ENCODE data around the gene WBP11. TPM values are rescaled to one million over a fixed set of nuclear protein-coding genes. Genes with fewer than 3 reads are reported as not detected.

Gene WBP11
- 100 to 1,000 TPM in 1 of 2 donors, 10 to 100 TPM in 1; 95.5 to 120 TPM for total RNA-seq

DNA sequence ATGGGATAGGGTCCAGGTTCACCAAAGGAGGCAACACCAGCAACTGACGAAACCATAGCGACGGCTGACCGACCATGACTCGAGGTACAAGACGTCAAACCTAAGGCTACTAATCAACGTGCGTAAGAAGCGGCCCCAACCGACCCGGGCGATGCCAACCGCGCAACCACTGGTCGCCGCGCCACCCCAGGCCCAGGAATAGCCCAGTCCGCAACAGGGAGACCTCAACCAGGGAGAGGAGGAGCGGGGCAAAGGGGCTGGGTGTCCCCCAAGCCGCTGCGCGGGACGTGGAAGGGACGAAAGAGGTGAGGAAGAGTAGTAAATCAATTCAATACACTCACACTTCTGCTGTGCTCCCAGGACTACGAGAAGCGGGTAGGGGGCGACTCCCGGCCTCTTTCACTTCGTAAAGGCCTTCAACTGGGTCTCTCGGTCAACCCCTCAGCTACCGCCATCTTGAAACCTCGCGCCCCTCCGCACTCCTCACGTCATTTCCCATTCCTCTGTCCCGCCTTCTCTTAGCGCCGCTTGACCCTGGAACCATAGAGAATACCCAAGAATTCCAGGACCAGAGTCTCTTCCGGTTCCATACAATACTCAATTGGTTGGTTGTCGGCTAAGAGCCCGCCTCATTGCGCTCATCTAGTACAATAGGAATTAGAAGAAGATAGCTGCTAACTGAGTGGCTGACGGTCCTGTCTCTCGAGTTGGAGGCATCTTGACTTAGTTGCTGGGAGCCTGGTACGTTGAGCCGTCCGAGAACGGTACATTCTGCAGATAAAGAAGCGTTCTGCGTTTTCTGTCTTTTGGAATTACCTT, at the start of gene WBP11, which contains the start of gene C12orf60:
Gene WBP11, minus strand, starts transcription at position 468 of the 819 bp plus-strand sequence. CDS start 2,095 bp downstream, outside the sequence.
Gene C12orf60, plus strand, starts transcription at position 660 of the 819 bp plus-strand sequence. CDS start 19,266 bp downstream, outside the sequence.
- H3K27ac Mint-ChIP-seq, result no peak within 1 kb of the TSS
- H3K9me3 Mint-ChIP-seq, result no peaks in the 10 kb centered on the region
- ATAC-seq (peak; percentile 98 to 99), DNase-seq (ENCODE audit: low spot score in 2 of 2) (peak; percentile 79 to 88)
- peaks cover 6 to 17% of the 10 kb centered on the region in 2 donors for H3K36me3 Mint-ChIP-seq

DNA sequence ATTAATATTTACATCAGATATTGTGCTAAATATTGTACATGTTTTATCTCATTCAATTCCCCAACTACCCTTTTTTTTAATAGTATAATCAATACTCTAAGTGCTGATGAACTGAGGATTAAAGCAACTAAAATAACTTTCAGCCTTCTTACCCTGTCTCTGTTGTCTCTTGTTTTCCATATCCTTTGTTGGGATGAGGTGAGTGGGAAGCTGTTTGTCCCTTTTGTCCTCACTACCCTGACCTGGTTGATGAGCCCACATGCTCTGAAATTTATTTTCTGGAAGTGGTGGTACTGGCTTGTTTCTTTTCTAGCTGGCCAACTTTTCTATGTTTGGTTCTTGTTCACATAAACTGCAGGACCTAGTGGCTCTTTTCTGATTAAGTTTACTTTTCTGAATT, 49.6 kb upstream of the WBP11 start:
- no peak overlapping the region for H3K27ac Mint-ChIP-seq
- no peaks in the 10 kb centered on the region for H3K36me3 Mint-ChIP-seq
- H3K9me3 Mint-ChIP-seq, result peaks cover 0 to 11% of the 10 kb centered on the region in 2 donors
- ATAC-seq, result no peak
- no peak for DNase-seq (ENCODE audit: low spot score in 2 of 2)

DNA sequence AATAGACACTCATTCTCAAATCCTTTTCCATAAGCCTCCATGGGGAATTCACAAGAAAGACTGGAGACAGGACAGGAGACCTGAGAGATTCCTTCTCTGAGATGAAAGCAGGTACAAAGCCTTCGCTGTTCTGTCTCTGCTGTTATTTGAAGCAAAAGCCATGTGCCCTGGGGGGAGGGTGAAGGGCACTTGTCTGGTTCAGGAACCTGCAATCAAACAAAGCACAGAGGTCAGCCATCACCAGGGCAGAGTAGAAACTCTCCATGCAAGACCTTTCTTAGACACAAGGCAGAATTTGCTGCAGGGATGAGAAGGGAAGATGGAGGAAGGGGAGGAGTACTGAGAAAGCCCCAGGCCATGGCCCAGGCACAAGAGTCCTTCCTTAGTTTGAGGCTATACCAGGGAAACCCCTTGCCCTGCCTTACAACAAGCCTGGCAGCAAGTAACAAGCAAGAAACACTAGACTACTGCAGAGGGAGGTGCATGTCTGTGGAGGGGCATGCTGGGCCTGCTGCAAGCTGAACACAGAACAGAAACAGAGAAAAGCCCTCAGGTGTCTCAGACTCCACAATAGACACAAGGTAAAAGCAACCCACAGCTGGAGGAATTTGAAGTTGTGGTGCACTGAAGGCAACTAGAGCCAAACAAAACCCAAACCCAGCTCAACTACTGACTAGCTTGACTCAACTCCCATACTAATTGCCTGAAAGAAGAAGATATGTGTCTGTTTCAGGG, 47.8 kb upstream of the WBP11 start:
- ATAC-seq (no peak), DNase-seq (ENCODE audit: low spot score in 2 of 2) (no peak)
- H3K36me3 Mint-ChIP-seq, result no peaks in the 10 kb centered on the region
- H3K9me3 Mint-ChIP-seq, result peaks cover 0 to under 1% of the 10 kb centered on the region in 2 donors
- H3K27ac Mint-ChIP-seq, result no peak overlapping the region

DNA sequence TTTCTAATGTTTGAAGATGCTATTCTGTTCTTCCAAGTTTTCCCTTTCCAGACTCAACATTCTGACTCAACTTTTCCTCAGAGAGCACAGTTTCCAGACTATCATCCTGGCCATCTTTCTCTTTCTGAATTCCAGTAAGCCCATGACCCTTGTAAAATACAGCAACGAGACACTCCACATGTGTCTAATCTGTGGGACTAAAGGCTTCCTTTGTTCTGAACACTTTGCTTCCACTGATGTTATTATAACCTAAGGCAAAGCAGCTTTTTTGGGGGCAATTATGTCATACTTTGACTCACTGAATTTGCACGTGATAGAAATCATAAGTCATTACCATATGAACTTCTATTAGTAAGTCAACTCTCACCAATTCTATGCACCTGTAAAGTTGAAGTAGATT, 46.4 kb upstream of the WBP11 start:
- H3K27ac Mint-ChIP-seq, result no peak overlapping the region
- ATAC-seq, result no peak
- H3K36me3 Mint-ChIP-seq, result no peaks in the 10 kb centered on the region
- H3K9me3 Mint-ChIP-seq, result no peaks in the 10 kb centered on the region
- no peak for DNase-seq (ENCODE audit: low spot score in 2 of 2)

DNA sequence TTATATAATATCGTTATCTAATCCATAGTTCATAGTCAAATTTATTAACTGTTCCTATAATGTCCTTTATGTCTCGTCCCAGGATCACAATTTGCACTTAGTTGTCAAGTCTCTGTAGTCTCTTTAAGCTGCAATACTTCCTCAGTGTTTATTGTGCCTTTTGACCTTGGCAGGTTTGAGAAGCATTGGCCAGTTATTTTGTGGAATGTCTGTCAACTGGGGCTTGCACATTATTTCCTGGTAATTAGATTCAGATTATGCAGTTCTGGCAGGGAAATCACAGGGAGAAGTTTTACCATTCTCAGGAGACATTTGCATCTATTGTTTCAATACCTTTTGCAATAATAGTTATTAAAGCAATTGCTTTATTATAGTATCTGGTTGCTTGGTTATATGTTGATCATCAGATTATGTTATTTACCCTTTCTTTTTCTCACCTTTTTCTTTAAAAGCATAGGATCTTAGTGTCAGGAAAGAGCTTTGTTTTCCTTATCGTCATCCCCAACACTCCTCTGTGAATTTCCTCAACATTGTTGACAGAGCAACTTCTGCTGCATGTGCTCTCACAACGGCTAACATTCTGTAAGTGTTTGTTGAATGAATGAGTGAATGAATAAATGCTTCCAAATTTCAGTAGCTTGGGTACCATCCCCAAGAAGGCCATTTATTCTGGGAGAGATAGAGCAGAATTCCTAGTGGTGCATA, 43.8 kb upstream of the WBP11 start:
- Mint-ChIP-seq H3K36me3 (no peaks in the 10 kb centered on the region), H3K27ac (no peak overlapping the region), H3K9me3 (no peaks in the 10 kb centered on the region)
- DNase-seq (ENCODE audit: low spot score in 2 of 2) (no peak), ATAC-seq (no peak)

DNA sequence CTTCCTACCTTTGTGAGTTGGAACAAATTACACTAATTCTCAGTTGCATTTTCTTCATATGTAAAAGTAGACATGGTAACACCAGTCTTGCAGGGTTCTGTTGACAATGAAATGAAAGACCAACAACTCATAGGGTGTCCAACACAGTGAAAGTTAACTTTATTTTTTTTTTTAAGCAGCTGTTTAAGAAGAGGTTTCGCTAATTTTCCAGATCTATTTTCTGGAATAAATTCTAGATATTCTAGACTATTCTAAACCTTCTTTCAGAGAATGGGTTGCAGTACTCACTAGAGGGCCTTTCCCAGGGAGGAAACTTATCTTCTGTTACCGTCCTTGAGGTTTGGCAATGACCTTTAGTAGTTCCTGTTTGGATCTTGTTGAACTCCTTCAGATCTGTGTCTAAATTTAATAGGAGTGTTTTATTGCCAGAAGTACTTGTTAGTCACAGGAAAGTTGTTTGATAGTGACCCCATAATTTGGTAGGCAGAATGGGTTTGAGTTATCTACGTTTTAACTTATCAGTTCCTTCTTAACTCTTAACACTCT, 42.8 kb upstream of the WBP11 start:
- no peaks in the 10 kb centered on the region for H3K36me3 Mint-ChIP-seq
- ATAC-seq (peak in 1 of 2 donors; percentile 58), DNase-seq (ENCODE audit: low spot score in 2 of 2) (no peak)
- no peaks in the 10 kb centered on the region for H3K9me3 Mint-ChIP-seq
- H3K27ac Mint-ChIP-seq, result no peak overlapping the region

DNA sequence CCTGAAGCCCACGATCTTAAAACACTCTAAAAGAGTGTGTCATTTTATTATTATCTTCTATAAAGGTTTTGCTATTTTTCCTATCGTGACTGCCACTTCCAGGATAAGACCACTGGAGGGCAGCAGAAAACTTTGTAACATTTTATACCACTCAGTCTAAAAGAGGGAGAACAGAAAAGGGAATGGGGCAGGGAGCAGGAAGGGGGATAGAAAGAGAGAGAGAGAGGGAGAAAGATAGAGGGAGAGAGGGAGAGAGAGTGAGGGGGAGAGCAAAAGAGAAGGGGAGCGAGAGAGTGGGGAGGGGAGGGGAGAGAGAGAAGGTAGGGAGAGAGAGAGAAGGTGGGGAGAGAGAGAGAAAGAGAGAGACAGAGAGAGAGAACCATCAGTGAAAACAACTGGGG, 42.1 kb upstream of the WBP11 start:
- DNase-seq (ENCODE audit: low spot score in 2 of 2), result peak in 1 of 2 donors; percentile 35
- ATAC-seq, result peak; percentile 63 to 64
- no peaks in the 10 kb centered on the region for H3K9me3 Mint-ChIP-seq
- no peaks in the 10 kb centered on the region for H3K36me3 Mint-ChIP-seq
- peak overlapping the region in 1 of 2 donors; percentile 86 for H3K27ac Mint-ChIP-seq

DNA sequence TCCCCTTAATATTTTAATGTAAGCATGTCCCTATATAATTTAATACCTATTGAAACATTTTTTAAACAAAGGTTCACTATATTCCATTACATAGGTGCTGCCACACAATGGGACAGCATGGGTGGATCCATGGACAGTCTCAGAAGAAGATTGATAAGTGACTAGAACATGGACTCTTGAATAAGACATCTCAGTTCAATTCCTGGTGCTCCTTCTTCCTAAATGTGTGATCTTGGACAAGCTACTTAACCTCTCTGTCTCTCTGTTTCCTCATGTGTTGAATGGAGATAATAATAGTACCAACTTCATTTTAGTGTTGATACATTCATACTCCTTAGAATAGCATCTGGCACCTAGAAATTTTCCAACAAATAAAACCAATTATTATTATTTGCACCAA, 41.1 kb upstream of the WBP11 start:
- no peak overlapping the region for H3K27ac Mint-ChIP-seq
- no peaks in the 10 kb centered on the region for H3K9me3 Mint-ChIP-seq
- H3K36me3 Mint-ChIP-seq, result no peaks in the 10 kb centered on the region
- ATAC-seq, result no peak
- DNase-seq (ENCODE audit: low spot score in 2 of 2), result no peak

DNA sequence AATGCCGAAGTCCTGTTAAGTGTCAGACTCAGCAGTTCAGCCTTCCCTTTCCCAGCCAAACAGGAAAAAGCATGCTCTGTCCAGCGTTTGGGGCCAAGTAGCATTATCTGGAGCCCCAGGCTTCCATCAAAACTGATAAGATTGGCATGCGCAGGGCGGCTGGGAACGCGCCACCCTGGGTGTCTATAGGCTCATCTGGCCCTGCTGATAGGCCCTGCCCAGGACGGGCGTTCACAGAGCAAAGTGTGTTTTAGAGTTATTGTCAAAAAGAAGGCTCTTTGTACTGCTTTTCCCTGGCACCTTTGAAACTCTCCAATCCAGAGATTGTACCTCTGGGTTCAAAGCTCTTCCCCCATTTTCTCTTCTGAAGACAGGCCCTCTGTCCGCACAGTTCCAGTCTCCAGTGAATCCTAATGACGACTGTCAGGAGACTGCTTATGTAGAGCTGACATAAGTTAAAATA, 40.2 kb upstream of the WBP11 start, which contains the start of gene ART4:
Gene ART4, minus strand, starts transcription at position 102 of the 463 bp plus-strand sequence. CDS start 413 bp downstream, outside the sequence.
- no peak for ATAC-seq
- no peak within 1 kb of the TSS for H3K27ac Mint-ChIP-seq
- H3K36me3 Mint-ChIP-seq, result no peaks in the 10 kb centered on the region
- DNase-seq (ENCODE audit: low spot score in 2 of 2), result no peak
- no peaks in the 10 kb centered on the region for H3K9me3 Mint-ChIP-seq

DNA sequence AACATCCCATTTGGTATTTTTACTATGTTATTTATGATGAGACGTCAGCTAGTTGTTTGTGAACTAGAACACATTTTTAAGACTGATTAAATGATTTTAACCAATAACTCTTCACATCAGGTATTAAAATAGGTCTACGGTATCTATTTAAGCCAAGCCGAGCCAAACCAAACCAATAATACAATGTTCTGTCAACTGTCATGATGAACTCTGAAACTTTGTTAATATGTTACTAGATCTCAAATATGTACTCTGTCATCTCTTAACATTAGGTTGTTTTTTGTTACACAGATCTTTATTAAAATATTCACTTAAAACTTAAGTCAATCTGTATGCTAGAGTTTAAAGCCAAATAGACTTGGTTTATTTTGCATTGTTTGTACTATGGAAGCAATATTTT, 39.0 kb upstream of the WBP11 start:
- no peaks in the 10 kb centered on the region for H3K36me3 Mint-ChIP-seq
- ATAC-seq (no peak), DNase-seq (ENCODE audit: low spot score in 2 of 2) (no peak)
- H3K27ac Mint-ChIP-seq, result no peak overlapping the region
- no peaks in the 10 kb centered on the region for H3K9me3 Mint-ChIP-seq

DNA sequence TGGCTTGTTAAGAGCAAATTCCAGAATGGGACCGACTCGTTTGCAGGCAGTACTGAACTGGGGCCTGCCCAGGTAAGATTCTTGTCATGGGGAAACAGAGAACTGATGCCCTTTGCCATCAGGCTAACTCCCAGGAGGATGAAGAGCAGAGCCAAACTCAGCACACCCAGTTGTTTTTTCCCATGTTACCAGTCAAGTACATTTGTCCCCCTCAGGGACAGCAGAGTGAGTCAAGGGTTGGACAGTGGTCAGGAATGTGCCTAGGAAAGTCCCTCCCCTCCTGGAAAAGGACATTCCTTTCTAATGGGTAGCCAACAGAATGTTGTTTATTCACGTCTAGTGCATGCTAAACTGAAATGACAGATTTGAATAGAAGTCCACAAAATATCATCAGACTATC, 38.5 kb upstream of the WBP11 start:
- no peaks in the 10 kb centered on the region for H3K36me3 Mint-ChIP-seq
- no peaks in the 10 kb centered on the region for H3K9me3 Mint-ChIP-seq
- DNase-seq (ENCODE audit: low spot score in 2 of 2), result no peak
- H3K27ac Mint-ChIP-seq, result no peak overlapping the region
- no peak for ATAC-seq

DNA sequence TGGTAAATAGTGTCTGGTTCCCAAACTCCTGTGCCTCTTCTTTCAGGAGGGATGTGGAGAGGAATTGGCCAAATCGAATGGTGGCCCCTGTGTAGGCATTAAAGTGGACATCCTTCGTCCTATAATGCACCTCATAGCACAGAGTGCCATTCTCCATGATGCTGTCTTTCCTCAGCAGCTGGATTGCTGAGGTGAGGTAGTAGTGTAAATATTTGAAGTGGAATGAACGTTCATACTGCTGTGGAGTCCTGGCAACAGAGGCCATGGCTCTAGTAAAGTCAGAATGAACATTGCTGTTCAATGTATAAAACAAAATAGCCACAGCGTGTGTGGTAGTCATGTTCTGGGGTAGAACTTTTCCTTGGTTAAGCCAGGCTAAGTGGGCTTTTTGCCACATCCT, 37.3 kb upstream of the WBP11 start:
- Mint-ChIP-seq H3K36me3 (no peaks in the 10 kb centered on the region), H3K9me3 (no peaks in the 10 kb centered on the region), H3K27ac (no peak overlapping the region)
- ATAC-seq (no peak), DNase-seq (ENCODE audit: low spot score in 2 of 2) (no peak)

DNA sequence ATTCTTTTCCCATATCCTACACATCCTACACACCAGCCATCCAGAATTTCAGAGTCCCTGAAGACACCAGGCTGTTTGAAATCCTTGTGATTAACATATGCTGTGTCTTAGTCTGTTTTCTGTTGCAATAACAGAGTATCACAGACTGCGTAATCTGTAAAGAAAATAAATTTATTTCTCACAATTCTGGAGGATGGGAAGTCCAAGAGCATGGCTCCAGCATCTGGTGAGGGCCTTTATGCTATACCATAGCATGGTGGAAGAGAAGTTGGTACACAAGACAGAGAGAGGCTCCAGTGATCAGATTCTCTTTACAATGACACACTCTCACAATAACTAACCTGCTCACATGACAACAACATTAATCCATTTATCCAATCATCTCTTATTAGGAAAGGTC, 36.0 kb upstream of the WBP11 start:
- ATAC-seq (no peak), DNase-seq (ENCODE audit: low spot score in 2 of 2) (no peak)
- no peaks in the 10 kb centered on the region for H3K9me3 Mint-ChIP-seq
- H3K36me3 Mint-ChIP-seq, result no peaks in the 10 kb centered on the region
- H3K27ac Mint-ChIP-seq, result no peak overlapping the region

DNA sequence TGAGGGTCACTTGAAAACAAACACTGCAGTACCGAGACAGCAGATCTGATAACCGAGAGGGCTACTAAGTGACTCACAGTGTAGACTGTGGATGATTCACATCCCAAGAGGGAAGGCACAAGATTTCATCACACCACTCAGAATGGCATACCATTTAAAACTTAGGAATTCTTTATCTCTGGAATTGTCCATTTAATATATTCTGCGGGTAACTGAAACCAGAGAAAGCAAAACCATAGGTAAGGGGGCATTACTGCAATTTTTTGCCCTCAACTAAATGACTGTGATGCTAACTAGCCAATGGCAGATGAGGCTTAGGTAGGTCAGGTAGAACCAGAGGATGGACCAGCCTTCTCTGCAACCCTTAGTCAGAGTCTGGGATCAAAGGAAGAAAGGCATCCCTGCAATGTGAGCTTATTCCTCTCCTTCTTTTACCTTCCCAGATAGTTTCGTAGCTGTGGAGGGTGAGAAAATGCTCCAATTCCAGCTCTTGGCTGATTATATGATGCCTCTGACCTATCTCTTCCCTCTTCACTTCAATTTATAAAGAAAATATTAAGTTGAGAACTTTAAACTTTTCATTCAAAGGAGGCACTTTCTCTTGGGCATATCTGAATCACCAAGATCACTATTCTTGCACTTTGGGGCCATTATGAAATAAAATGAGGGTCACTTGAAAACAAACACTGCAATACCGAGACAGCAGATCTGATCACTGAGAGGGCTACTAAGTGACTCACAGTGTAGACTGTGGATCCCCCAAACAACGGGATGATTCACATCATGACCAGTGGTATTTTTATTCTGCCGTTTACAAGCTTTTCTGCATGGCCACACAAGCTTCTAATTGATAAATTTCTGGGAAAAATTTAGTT, 33.3 kb upstream of the WBP11 start:
- ATAC-seq, result peak in 1 of 2 donors; percentile 44

DNA sequence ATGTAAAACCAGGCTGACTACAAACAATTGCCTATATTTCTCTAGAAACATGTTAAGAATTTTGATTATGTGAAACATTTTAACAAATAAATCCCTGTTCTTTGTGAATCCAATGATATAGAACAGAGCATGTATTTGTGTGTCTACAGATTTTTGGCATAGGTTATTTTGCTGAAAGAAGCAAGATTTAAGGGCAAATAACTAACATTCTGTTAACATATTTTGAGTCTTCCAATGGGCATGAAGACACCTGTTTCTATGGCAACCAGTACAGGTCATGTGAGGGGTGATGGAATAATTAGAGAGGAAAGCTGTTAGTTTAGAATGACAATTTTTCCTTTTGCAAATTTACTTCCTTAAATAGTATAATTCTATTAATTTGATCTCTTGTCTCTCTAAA, 31.2 kb upstream of the WBP11 start:
- Mint-ChIP-seq H3K27ac (no peak overlapping the region), H3K9me3 (no peaks in the 10 kb centered on the region), H3K36me3 (no peaks in the 10 kb centered on the region)
- no peak for DNase-seq (ENCODE audit: low spot score in 2 of 2)
- no peak for ATAC-seq

More for the DNA sequence above, 33.3 kb upstream of the WBP11 start:
- no peak for DNase-seq (ENCODE audit: low spot score in 2 of 2)
- no peaks in the 10 kb centered on the region for H3K9me3 Mint-ChIP-seq
- no peaks in the 10 kb centered on the region for H3K36me3 Mint-ChIP-seq
- no peak overlapping the region for H3K27ac Mint-ChIP-seq

DNA sequence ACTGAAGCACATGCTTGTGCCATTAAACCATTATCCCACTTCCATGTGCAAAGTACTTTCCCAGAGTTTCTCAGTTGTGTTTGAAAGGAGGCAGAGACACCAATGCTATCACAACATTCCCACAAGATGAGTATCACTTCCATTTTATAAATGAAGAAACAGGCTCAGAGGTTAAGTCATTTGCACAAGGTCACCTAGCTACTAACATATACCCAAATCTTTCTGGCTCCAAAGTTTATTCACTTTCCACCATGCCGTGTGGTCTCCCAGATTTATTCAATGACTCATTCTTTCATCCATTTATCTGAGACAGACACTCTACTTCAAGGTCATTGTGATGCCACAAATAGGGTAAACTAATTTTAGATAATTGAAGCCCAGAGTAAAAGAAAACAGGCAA, 30.7 kb upstream of the WBP11 start:
- H3K36me3 Mint-ChIP-seq, result no peaks in the 10 kb centered on the region
- DNase-seq (ENCODE audit: low spot score in 2 of 2) (no peak), ATAC-seq (no peak)
- no peak overlapping the region for H3K27ac Mint-ChIP-seq
- no peaks in the 10 kb centered on the region for H3K9me3 Mint-ChIP-seq
